GM19099 (cell line): ENCODE measurements around the gene TBC1D19.

Source experiments
- POLR2A ChIP-seq: IDR thresholded peaks from 3 replicates; pipeline ENCODE4 v1.6.1; 2011; ENCODE audit warnings: low read depth; ENCODE audit not compliant: insufficient read length; ENCODE audit errors: extremely low read depth

TBC1D19 gene

GRCh38 chr4:26717332-26717731, 133.4 kb downstream of the TBC1D19 start:
- no peak for TF ChIP-seq POLR2A

GRCh38 chr4:26719954-26720552, 136.2 kb downstream of the TBC1D19 start:
- TF ChIP-seq POLR2A = no peak

GRCh38 chr4:26721685-26722084, 137.8 kb downstream of the TBC1D19 start:
- no peak for TF ChIP-seq POLR2A

GRCh38 chr4:26723216-26723615, 139.3 kb downstream of the TBC1D19 start:
- no peak for TF ChIP-seq POLR2A

GRCh38 chr4:26724534-26724933, 140.7 kb downstream of the TBC1D19 start:
- no peak for TF ChIP-seq POLR2A

GRCh38 chr4:26726655-26727387, 142.9 kb downstream of the TBC1D19 start:
- no peak for TF ChIP-seq POLR2A

- no peak for TF ChIP-seq POLR2A
Observed at GRCh38 chr4:26727844-26728243, 144.0 kb downstream of the TBC1D19 start.

GRCh38 chr4:26729027-26729426, 145.1 kb downstream of the TBC1D19 start:
- no peak for TF ChIP-seq POLR2A

- TF ChIP-seq POLR2A = no peak
Observed at GRCh38 chr4:26729547-26729946, 145.7 kb downstream of the TBC1D19 start.

GRCh38 chr4:26731351-26732035, 147.6 kb downstream of the TBC1D19 start:
- TF ChIP-seq POLR2A = no peak

GRCh38 chr4:26732356-26732755, 148.5 kb downstream of the TBC1D19 start:
- no peak for TF ChIP-seq POLR2A

GRCh38 chr4:26736621-26737020, 152.7 kb downstream of the TBC1D19 start:
- no peak for TF ChIP-seq POLR2A

GRCh38 chr4:26737385-26737784, 153.5 kb downstream of the TBC1D19 start:
- no peak for TF ChIP-seq POLR2A

GRCh38 chr4:26741491-26741871, 157.6 kb downstream of the TBC1D19 start:
- TF ChIP-seq POLR2A = no peak

- TF ChIP-seq POLR2A = no peak
Observed at GRCh38 chr4:26746802-26747213, 162.9 kb downstream of the TBC1D19 start.

GRCh38 chr4:26748811-26749210, 164.9 kb downstream of the TBC1D19 start:
- TF ChIP-seq POLR2A = no peak
